Body of pancreas (tissue), 4 donors: ENCODE data around the gene ANXA4.

ENCODE experiments used
- CTCF ChIP-seq, 7 experiments: fragments of 450-650 bp in 4 of 7; fragments of 200-600 bp in 3 of 7; sonication (generic) in 3 of 7; IDR thresholded peaks; one replicate each; pipeline ENCODE4 v1.5.1; 2016 to 2019; ENCODE audit warnings: antibody characterized with exemption in 7 of 7
- POLR2A ChIP-seq, 3 donors: fragments of 450-650 bp; IDR thresholded peaks; one replicate each; pipeline ENCODE4 v1.6.1; 2016; ENCODE audit warnings: antibody characterized with exemption in 3 of 3, mild to moderate bottlenecking in 2 of 3

GRCh38 chr2:69817729-69818501 lies 76.0 kb downstream of the ANXA4 start:
- TF ChIP-seq CTCF (IDR thresholded peaks at IDR 0.05) = no peak
- TF ChIP-seq POLR2A (IDR thresholded peaks at IDR 0.05) = no peak
